ENCODE results near the gene NKAP. TPM values are rescaled to one million over a fixed set of nuclear protein-coding genes. Genes with fewer than 3 reads are reported as not detected.
"Not testable (repeated sequence)": the region's sequence is repeated elsewhere in the genome, so short reads cannot be mapped to it uniquely, and the experiment has no call there.

The NKAP gene
- total RNA-seq, 2 donors from 2014 or later: 12.2 to 12.5 TPM

DNA sequence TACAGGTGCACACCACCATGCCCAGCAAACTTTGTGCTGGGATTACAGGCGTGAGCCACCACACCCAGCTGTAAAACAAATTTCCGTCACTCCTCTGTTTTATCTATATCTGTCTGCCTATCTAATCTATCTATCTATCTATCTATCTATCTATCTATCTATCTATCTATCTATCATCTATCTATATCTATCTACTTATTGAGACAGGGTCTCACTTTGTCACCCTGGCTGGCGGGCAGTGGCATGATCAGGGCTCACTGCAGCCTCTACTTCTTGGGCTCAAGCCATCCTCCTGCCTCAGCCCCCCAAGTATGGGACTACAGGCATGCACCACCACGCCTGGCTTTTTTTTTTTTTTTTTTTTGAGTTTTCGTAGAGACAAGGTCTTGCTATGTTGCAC lies 27.2 kb downstream of the NKAP start:
- ATAC-seq: no peak
- H3K36me3 Mint-ChIP-seq (ENCODE audit: low read depth): no peaks in the 10 kb centered on the region
- no peak overlapping the region for H3K4me3 Mint-ChIP-seq
- H3K27ac Mint-ChIP-seq: no peak overlapping the region
- no peaks in the 10 kb centered on the region for H3K27me3 Mint-ChIP-seq
- no peak for DNase-seq
- H3K9me3 ChIP-seq (ENCODE audit: control insufficient read depth, low read length, poor library complexity, severe bottlenecking): no peaks in the 10 kb centered on the region
- H3K4me1 Mint-ChIP-seq: no peaks in the 10 kb centered on the region

DNA sequence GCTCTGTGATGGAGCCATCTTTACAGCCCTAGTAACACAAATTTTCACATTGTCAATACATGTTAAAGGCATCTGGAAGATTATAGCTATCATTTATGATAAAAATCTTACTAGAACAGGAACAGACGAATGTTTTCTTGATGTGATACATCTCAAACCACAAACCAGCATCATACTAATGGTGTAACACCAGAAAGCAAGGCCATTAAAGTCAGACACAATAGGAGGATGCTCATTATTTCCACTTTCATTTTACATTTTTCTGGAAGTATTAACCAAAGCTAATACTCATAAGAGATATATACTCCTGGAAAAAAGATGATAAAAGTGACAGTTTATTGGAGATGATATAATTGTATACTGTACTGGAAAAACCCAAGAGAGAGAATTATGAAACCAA lies 42.6 kb downstream of the NKAP start:
- no peaks in the 10 kb centered on the region for H3K9me3 ChIP-seq (ENCODE audit: control insufficient read depth, low read length, poor library complexity, severe bottlenecking)
- Mint-ChIP-seq H3K27me3 (no peaks in the 10 kb centered on the region), H3K4me1 (no peaks in the 10 kb centered on the region), H3K27ac (no peak overlapping the region), H3K4me3 (no peak overlapping the region), H3K36me3 (ENCODE audit: low read depth) (no peaks in the 10 kb centered on the region)
- ATAC-seq (no peak), DNase-seq (no peak)

DNA sequence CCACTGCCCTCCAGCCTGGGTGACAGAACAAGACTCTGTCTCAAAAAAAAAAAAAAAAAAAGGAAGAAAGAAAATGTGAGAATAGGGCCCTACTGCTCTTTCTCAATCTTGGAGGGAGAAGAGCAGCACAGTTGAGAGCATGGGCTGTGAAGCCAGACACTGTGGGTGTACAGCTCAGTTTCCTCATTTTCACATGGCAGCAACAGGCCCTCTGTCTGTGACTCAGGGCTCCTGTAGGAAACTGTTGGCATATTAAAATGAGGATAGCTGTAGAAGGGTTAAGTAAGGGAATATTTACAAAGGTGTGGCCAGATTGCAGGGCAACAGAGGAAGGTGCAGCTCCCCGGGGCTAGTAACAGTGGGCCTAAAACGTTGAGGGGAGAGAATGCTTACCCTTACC lies 44.4 kb downstream of the NKAP start:
- H3K9me3 ChIP-seq (ENCODE audit: control insufficient read depth, low read length, poor library complexity, severe bottlenecking): no peaks in the 10 kb centered on the region
- Mint-ChIP-seq H3K27me3 (no peaks in the 10 kb centered on the region), H3K36me3 (ENCODE audit: low read depth) (no peaks in the 10 kb centered on the region), H3K4me1 (no peaks in the 10 kb centered on the region), H3K4me3 (no peak overlapping the region), H3K27ac (no peak overlapping the region)
- no peak for DNase-seq
- no peak for ATAC-seq

DNA sequence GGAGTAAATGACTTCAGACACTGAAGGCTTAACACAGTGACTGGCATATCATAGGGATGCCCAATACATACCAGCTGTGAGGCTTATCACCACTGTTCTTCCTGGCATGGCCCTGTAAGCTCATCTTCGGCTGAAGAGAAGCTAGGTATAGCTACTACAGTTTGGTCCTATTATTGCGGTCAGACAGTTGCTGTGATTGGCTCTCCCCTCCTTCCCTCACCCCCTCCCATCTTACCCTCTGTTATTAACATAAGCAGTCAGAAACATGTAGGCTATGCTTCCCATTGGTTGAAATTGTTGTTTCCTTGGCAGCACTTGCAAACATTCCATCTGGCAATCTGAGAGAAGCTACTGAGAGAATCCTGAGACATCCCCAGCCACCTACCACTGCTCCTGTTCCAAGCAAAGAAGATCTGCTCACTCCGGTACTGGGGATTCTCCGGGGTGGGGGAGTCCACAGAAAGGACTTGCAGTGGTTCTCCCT lies 47.7 kb downstream of the NKAP start, which contains the start of gene AKAP14:
TSS of gene AKAP14 (plus strand) at position 51 of the 484 bp plus-strand sequence. CDS start 7,331 bp downstream, outside the sequence.
- H3K27me3 Mint-ChIP-seq: no peaks in the 10 kb centered on the region

DNA sequence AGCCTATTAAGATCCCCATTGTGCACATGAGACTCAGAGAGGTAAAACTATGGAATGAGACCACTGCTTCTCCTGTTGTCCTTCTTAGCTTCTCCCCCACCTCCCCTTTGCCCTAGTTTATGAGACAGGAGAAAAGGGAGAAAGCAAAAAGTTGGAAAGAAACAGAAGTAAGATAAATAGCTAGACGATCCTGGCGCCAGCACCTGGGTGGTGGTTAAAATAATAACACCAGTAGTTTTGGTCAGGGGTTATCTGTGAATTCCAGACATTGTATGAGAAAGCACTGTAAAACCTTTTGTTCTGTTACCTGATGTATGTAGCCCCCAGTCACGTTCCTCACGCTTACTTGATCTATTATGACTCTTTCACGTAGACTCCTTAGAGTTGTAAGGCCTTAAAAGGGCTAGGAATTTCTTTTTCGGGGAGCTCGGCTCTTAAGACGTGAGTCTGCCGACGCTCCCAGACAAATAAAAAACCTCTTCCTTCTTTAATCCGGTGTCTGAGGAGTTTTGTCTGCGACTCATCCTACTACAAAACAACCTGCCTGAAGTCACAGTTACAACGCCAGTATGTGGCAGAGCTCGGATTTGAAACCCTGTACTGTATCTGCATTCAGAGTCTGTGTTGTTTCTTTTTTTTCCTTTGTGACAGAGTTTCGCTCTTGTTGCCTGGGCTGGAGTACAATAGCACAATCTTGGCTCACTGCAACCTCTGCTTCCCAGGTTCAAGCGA lies 51.4 kb downstream of the NKAP start:
- not testable (repeated sequence) for H3K9me3 ChIP-seq (ENCODE audit: control insufficient read depth, low read length, poor library complexity, severe bottlenecking); H3K27ac Mint-ChIP-seq; H3K4me1 Mint-ChIP-seq; DNase-seq; H3K27me3 Mint-ChIP-seq; ATAC-seq; H3K36me3 Mint-ChIP-seq (ENCODE audit: low read depth); H3K4me3 Mint-ChIP-seq

More for the DNA sequence above, 47.7 kb downstream of the NKAP start, which contains the start of gene AKAP14:
- no peak within 1 kb of the TSS for H3K4me3 Mint-ChIP-seq
- no peak within 1 kb of the TSS for H3K27ac Mint-ChIP-seq
- H3K4me1 Mint-ChIP-seq: no peaks in the 10 kb centered on the region
- H3K36me3 Mint-ChIP-seq (ENCODE audit: low read depth): no peaks in the 10 kb centered on the region
- ATAC-seq: no peak
- DNase-seq: no peak
- no peaks in the 10 kb centered on the region for H3K9me3 ChIP-seq (ENCODE audit: control insufficient read depth, low read length, poor library complexity, severe bottlenecking)

DNA sequence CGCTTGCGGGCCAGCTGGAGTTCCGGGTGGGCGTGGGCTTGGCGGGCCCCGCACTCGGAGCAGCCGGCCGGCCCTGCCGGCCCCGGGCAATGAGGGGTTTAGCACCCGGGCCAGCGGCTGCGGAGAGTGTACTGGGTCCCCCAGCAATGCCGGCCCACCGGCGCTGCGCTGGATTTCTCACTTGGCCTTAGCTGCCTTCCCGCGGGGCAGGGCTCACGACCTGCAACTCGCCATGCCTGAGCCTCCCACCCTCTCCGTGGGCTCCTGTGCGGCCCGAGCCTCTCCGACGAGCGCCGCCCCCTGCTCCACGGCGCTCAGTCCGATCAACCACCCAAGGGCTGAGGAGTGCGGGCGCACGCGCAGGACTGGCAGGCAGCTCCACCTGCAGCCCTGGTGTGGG lies 52.9 kb downstream of the NKAP start:
- not testable (repeated sequence) for H3K4me1 Mint-ChIP-seq; H3K9me3 ChIP-seq (ENCODE audit: control insufficient read depth, low read length, poor library complexity, severe bottlenecking); H3K4me3 Mint-ChIP-seq; H3K36me3 Mint-ChIP-seq (ENCODE audit: low read depth); ATAC-seq; H3K27ac Mint-ChIP-seq; H3K27me3 Mint-ChIP-seq; DNase-seq

DNA sequence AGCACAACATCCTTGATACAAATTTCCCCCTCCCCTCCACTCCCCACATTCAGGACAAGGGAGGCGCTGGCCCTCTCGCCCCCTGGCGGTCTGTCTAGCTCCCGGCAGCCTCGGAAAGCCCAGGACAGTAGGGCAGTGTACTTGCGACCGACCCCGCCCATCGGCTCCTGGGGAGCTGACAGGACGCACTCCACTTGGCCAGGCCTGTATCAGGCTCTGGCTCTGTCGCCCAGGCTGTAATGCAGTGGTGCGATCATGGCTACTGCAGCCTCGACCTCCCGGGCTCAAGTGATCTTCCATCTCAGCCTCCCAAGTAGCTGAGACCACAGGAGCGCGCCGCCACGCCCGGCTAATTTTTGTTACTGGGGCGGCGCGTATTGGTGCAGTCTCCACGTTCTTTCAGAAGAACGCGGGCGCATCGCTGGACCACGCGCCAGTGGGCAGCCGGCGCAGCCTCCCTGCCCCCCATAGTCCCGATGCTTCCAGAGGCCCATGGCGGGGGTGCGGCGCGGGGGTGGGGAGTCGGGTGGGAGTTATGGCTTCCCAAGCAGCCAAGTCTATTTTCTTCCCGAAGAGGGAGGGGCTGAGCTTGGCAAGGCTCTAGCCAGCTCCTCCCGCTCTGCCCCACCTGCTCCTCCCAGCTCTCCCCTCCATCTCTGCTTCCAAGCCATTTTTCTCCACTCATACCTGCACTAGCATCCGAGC lies 55.7 kb downstream of the NKAP start:
- Mint-ChIP-seq H3K27me3 (no peaks in the 10 kb centered on the region), H3K4me3 (peak overlapping the region; percentile 50), H3K4me1 (peaks cover 4% of the 10 kb centered on the region), H3K27ac (no peak overlapping the region), H3K36me3 (ENCODE audit: low read depth) (no peaks in the 10 kb centered on the region)
- no peaks in the 10 kb centered on the region for H3K9me3 ChIP-seq (ENCODE audit: control insufficient read depth, low read length, poor library complexity, severe bottlenecking)
- peak; percentile 34 to 41 (median 39) for DNase-seq
- peak; percentile 78 for ATAC-seq

DNA sequence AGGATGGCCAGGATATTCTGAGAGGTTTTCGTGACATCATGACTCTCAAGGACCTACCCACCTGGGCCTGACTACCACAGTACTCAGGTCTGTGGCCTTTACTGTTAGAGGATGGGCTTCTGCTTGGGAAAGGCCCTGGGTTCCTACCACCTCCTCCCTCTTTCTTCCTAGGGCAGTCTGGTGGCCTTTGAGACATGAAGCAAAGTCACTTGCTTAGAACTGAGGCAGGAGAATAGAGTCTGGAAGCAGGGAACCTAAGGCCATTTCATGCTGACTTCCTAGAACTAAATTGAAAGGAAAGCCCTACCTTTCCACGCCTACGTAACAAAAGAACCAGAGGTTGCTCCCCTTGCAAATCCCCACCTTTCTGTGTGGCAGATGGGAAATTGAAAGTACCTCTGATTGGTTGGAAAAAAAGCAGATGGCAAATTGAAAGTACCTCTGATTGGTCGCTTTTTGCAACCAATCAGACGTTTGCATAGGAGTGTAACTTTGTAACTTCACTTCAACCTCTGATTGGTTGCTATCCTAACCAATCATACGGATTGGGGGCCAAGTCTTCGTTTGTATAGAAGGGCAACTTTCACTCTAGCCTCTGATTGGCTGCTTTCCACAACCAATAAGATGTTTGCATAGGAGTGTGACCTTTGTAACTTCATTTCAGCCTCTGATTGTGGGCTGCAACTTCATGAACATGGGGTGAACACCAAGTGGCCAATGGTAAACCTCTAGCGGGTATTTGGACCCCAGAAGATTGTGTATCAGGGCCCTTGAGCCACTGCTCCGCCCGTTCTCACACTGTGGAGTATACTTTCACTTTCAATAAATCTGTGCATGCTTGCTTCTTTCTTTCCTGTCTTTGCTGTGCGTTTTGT lies 57.8 kb downstream of the NKAP start:
- H3K27ac Mint-ChIP-seq: peak overlapping the region; percentile 51
- H3K9me3 ChIP-seq (ENCODE audit: control insufficient read depth, low read length, poor library complexity, severe bottlenecking): no peaks in the 10 kb centered on the region
- peak overlapping the region; percentile 33 for H3K4me3 Mint-ChIP-seq
- H3K27me3 Mint-ChIP-seq: no peaks in the 10 kb centered on the region
- peaks cover 4% of the 10 kb centered on the region for H3K4me1 Mint-ChIP-seq
- DNase-seq (no peak), ATAC-seq (peak; percentile 78)
- H3K36me3 Mint-ChIP-seq (ENCODE audit: low read depth): no peaks in the 10 kb centered on the region

DNA sequence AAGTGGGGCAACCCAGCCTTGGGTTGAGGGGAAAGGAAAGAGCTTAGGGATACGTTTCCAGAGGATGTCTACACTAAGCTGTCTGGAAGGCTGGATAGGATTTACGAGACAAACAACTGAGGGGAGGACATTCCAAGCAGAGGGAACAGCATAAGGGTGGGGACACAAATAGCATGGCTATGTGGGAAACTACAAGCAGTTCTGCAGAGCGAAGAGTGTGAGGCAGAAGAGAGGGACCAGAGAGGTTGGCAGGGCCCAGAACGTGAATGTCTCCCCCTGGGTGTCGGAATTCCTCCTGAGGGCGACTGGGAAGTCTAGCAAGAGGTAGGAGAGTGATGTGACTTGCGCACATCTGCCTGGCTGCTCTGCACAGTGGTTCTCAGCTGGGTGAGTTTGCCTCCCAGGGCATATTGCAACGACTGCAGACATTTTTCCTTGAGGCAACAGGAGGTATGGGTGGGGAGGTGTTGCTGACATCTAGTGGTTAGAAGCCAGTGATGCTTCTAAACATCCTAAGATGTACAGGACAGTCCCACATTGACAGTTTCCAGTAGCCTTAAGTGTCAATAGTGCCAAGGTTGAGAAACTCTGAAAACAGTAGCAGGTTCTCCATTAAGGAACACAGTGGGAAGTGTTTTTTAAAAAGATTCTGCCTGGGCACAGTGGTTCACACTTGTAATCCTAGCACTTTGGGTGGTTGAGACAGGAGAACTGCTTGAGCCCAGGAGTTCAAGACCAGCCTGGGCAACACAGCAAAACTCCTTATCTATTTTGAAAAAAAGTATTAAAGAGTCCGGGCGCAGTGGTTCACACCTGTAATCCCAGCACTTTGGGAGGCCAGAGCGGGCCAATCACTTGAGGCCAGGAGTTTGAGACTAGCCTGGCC lies 62.8 kb downstream of the NKAP start:
- Mint-ChIP-seq H3K4me3 (no peak overlapping the region), H3K36me3 (ENCODE audit: low read depth) (no peaks in the 10 kb centered on the region), H3K27ac (peak overlapping the region; percentile 85), H3K4me1 (peaks cover 7% of the 10 kb centered on the region), H3K27me3 (no peaks in the 10 kb centered on the region)
- H3K9me3 ChIP-seq (ENCODE audit: control insufficient read depth, low read length, poor library complexity, severe bottlenecking): no peaks in the 10 kb centered on the region
- DNase-seq (no peak), ATAC-seq (peak; percentile 91)

DNA sequence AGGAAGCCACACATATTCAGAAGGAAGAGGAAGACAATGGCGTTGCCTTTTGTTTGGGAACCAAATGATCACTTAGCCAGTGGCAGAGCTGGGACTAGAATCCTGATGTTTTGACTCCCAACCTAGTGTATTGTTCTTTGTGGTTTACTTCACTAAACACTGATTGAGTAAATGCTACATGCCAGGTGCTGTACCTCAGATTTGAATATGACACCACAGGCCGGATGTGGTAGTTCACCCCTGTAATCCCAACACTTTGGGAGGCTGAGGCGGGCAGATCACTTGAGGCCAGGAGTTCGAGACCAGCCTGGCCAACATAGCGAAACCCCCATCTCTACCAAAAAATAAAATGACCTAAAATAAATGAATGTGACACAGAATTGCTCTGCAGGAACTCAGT lies 63.5 kb downstream of the NKAP start:
- Mint-ChIP-seq H3K27ac (peak overlapping the region; percentile 85), H3K4me1 (peaks cover 7% of the 10 kb centered on the region), H3K27me3 (no peaks in the 10 kb centered on the region), H3K36me3 (ENCODE audit: low read depth) (no peaks in the 10 kb centered on the region), H3K4me3 (no peak overlapping the region)
- no peaks in the 10 kb centered on the region for H3K9me3 ChIP-seq (ENCODE audit: control insufficient read depth, low read length, poor library complexity, severe bottlenecking)
- ATAC-seq (no peak), DNase-seq (no peak)

DNA sequence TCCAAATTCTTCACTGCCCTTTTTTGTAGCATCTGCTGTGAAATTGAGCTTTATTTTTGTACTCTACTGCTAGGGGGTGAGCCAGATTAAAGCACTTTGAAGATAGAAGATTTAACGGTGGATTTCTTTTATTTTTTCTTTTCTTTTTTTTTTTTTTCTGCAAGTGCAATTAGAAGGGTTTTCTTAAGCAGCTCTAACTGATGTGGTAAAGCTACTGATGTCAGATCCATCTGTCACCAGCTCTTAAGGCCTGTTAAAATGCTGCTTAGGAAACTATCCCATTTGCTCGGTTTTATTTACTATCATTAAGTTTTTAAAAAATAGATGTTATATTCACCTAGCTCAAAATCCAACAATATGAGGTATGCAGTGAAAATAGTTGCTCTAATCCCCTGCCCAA lies 64.8 kb downstream of the NKAP start:
- peak overlapping the region; percentile 85 for H3K27ac Mint-ChIP-seq
- no peak for ATAC-seq
- H3K4me3 Mint-ChIP-seq: no peak overlapping the region
- peaks cover 7% of the 10 kb centered on the region for H3K4me1 Mint-ChIP-seq
- H3K9me3 ChIP-seq (ENCODE audit: control insufficient read depth, low read length, poor library complexity, severe bottlenecking): no peaks in the 10 kb centered on the region
- DNase-seq: no peak
- no peaks in the 10 kb centered on the region for H3K27me3 Mint-ChIP-seq
- no peaks in the 10 kb centered on the region for H3K36me3 Mint-ChIP-seq (ENCODE audit: low read depth)

DNA sequence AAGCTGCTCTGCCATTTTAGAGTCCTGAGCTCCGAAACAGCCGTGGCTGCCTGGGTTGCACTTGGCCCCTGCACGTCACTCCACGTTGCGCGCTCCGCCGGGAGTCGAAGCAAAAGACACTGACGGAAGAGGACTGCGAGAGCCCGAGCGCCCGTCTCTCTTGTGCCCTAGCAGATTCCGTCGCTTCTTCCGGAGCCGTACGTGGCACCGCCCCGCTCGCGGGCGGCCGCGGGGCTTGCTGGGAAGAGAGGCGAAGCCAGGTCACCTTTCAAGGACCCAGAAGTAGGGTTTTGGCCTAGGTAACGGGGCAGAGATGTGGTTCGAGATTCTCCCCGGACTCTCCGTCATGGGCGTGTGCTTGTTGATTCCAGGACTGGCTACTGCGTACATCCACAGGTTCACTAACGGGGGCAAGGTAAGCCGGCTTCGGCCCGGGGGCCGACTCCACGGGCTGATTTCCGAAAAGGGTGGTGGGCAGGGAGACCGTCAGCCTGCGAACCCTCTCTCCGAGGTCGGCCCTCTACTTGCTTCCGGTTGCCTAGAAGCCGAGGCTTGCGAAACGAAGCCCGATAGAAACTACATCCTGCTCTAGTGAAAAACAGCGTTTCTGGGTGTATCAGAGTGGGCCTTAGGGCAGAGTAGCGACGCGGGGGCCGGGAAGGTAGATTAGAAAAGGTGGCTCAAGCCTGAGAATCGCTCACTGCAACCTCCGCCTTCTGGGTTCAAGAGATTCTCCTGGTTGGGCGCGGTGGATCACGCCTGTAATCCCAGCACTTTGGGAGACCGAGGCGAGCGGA lies 71.8 kb downstream of the NKAP start, which contains the start of the genes NDUFA1 and RNF113A:
TSS of gene NDUFA1 (plus strand) at position 234 of the 797 bp plus-strand sequence. CDS start at position 314, 80 bp downstream.
TSS of gene RNF113A (minus strand) at position 135 of the 797 bp plus-strand sequence. CDS start at position 15, 120 bp downstream.
- Mint-ChIP-seq H3K4me3 (peak within 1 kb of the TSS; percentile 97), H3K27me3 (no peaks in the 10 kb centered on the region), H3K4me1 (peaks cover 11% of the 10 kb centered on the region), H3K36me3 (ENCODE audit: low read depth) (no peaks in the 10 kb centered on the region), H3K27ac (peak within 1 kb of the TSS; percentile 99)
- peak; percentile 91 for ATAC-seq
- DNase-seq: peak; percentile 69 to 76 (median 76)
- H3K9me3 ChIP-seq (ENCODE audit: control insufficient read depth, low read length, poor library complexity, severe bottlenecking): no peaks in the 10 kb centered on the region

Data from T-helper 17 cell (primary cell).